ELF-1 (cell line): ENCODE data around the gene SLC43A3.
A peak's percentile ranks its signal among the peaks of the same experiment; 100 is the strongest.

ENCODE experiments used
- DNase-seq: peaks from one replicate; pipeline ENCODE4 v3.0.0-alpha.2; 2016; ENCODE audit warnings: low read depth, low spot score

The SLC43A3 gene

DNA sequence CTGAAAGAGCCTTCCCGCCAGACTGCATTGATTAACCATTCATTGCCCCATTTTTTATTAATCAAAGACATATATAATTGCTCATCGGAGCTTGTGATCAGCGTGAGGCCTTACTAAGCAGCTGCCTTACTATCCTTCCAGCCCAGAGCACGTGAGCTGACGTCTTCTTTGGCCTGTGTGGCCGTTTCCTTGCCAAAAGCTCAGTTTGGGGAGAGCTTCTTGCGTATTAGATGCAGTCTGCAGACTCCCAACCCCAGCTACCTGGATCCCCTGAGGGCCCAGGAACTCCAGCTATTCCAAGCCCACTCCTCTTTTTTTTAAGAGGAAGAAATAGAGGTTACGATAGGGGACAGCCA lies 784 bp upstream of the SLC43A3 start:
- DNase-seq = no peak

DNA sequence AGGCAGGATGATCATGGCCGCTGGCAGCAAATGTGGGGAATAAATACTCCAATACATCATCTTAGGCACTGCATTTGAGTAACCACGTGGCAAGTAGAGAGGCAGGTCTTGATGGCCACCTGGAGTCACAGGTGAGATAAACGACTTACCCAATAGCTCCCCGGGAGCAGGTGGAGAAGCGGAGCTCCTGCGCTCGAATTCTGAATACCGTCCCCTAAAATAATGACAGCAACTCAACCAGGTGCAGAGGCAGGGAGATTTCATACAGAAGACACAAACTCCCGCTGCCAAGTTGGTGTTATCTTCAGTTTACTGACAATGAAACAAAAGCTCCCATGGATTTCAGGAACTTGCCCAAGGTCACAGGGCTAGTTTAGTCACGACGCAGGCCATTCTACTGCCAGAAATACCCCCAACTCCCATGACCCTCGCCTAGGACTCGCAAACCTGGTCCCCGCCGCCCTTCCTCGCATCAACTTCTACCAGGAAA lies 437 bp downstream of the SLC43A3 start:
- DNase-seq = no peak

DNA sequence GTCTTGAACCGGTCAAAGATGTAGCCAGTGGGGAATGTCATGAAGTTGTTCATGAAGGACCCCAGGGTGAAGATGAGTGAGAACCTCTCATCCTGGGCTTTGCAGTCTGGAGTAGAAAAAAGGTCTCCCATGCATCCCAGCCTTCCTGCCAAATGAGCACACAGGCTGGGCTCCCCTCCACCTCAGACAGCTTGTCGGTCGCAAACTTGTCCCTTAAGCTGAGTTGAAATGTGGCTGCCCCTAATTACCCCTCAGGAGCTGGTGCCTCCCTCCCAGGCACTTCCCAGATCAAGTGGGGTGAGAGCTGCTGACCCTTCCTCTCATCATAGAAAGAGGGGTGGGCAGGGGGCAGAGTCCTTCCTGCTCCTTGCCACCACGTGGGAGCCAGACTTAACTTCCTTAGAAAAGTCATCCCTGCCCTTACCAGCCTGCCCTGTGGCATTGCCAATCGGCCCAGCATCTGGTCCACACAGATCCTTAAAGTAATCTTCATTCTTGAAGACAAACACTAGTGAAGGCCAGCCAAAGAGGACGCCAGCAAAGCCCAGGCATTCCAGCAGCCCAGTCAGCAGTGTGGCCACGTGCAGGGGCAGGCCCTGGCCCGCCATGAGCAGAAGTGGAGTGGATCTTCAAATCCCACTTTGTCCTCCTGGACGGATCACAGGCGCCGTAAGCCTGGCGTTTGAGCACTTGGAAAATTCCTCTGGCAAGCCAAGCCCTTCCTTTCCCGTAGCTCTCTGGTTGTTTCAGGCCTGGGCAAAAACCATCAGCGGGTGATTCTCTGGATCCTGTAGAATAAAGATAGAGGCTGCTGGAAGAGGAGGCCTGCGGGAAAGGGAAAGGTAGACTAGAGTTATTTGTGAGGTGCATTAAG lies 1.1 kb downstream of the SLC43A3 start:
- DNase-seq = peak; percentile 18

DNA sequence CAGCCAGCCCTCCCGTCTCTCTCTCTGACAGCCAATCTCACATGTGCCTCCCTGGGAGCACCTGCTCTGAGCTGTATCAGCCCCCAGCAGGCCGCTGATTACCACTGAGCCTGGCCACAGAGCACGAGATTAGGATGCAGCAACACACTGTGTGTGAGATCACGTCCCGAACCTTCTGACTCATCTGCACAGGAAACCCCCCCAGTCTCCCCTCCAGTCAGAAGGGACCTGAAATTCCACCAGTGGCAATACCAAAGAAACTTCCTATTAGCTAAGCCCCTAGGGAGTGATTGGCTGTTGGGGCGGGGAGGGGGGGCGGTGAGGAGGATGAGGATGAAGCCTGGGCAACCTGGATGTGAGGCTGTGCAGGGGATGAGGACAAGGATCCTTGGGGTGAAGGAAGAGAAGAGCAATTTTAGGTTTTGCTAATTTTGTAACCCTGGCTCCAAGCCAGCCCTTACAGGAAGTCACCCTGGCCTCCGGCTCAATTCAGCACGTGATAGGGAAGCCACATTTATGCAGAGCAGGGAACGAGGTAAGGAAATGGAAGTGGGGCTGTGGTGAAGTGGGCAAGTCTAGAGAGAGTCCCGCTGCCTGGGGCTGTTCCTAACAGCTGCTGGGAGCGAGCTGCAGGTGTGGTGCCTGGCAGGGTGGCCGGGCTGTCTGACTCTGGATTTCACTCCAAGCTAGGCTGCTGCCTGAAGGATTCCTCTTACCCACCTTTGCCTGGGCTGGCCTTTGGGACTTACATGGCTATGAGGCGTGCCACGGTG lies 1.9 kb downstream of the SLC43A3 start:
- DNase-seq = peak; percentile 51

DNA sequence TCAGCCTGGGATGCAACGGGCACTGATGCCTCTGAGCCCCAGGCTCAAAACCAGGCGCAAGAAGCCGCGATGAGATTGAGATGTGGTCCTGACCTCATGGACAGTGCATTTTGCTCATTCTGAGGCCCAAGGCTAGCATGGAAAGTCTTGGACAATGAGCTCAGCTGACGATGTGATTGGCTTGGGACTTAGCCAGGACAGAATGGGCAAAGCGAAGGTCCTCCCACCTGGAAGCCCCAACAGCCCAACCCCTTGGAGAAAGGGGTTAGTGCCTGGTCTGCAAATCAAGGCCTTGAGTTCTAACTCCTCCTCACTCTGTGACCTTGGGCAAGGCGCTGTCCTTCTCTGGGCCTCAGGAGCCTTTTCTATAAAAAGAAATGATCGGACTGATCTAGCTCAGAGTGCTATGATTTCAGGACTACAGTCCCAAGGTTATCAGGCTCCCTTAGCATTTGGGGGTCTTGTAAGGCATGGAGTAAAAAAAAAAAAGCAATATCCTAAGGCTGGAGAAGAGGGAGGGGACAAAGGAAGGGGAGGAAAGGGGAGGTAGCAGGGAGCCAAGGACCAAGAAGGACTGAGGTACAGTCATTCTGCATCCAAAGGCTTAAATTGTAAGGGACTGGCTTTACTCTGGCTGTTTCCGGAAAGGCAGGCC lies 2.7 kb downstream of the SLC43A3 start:
- DNase-seq = no peak

DNA sequence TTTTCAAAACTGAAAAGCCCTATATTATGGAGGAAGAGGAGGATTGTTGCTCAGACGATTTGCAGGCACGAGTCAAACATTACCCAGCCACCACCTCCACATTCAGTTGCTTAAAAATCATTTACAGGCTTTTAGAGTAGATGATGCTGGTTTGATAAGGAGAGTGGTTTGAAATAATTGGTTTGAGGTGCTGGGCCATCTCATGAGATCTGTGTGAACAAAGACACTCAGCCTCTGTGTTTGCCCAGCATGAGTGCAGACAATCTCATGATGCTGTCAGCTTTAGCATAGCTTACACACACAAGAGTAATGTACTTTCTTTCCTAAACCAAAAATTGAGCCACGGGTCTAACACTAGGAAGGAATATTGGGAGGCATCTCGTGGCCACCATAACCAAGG lies 4.3 kb downstream of the SLC43A3 start:
- no peak for DNase-seq

DNA sequence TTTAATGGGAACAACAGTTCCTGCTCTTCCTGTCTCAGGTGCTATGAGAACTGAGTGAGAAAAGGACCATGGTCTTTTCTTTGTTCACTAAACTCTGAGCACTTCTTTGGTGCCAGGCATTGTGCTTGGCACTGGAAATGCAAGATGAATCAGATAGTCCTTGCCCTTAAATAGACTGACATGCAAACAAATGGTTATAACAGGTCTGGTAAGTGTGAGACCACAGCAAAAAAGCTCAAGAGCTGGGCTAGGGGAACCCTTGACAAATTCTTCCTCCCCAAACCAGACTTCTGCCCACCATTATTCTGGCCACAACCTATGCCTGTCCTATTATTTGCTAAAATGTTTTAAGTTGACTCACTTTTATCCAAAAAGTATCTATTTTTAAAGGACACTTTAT lies 5.1 kb downstream of the SLC43A3 start:
- DNase-seq = no peak

DNA sequence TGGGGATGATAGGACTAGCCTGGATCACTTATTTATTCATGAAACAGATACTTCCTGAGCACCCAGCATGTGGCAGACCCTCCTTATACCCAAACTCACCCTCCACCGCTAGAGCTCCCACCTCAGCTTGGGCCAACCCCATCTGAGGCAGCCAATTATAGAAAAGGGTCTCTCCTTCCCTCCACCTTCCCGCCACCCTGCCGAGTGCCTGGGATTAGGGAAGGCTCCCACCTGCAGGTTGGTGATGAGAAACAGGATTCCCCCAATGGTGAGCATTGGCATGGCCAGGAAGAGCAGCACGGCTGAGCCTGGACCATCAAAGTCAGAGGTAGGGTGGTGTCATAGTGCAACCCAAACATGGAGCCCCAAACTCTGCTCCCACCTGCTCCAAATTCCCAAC lies 5.9 kb downstream of the SLC43A3 start:
- DNase-seq = no peak

DNA sequence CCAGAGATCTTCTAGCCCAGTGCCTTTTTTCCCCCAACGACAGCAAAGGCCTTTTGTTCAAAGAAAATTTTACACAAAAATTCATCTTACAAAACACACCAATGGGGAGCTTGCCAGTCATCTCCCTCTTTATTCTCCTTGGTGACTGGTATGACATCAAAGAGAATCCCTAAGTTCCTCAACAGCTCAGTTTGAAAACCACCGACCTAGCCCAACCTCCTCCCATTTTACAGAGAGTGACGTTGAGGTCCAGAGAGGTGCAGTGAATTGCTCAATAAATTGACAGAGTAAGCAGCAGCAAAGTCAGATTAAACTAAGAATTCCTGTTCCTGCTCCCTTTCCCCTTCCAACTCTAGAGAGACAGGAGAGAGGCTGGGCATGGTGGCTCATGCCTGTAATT lies 7.8 kb downstream of the SLC43A3 start:
- no peak for DNase-seq

DNA sequence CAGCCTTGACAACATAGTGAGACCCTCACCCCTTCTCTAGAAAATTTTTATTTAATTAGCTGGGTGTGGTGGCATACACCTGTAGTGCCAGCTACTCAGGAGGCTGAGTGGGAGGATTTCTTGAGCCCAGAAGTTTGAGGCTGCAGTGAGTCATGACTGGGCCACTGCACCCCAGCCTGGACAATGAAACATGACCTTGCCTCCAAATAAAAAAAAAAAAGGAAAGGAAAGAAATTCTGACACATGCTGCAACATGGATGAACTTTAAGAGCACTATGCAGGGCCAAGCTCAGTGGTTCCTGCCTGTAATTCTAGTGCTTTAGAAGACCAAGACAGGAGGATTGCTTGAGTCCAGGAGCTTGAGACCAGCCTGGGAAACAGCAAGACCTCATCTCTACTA lies 8.8 kb downstream of the SLC43A3 start:
- no peak for DNase-seq

DNA sequence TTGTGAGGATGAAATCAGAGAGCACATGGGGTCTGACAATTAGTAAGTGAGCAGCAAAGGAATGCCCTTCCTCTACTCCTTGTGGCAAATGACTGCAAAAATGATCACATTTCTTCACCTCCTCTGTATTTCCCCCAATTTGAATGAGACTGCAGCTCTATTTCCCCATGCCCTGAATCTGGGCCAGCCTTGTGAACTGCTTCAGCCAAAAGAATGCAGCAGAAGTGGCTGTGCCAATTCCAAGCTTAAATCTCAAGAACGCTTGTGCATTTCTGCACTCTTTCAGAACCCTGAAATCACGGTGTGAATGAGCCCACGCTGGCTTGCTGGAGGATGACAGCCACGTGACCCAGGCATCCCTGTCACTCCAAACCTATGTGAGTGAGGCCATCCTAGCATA lies 9.9 kb downstream of the SLC43A3 start:
- no peak for DNase-seq

DNA sequence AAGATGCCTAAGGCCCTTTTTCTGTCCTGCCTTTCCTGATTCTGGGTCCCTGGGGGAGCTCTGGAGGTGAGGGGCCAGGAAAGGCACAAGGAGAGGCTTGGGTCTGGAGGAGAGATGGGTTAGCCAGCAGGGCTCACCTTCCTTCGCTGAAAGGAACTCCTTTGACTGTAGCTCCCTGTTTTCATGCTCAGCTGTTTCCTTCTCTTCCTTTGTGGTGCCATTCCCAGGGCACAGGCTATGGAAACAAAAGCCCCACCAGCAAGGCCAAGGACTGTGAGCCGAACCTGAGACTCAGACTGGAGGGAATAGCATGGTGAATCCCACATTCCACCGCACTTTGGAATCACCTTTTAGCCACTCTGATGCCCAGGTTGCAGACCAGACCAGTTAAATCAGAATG lies 10.5 kb downstream of the SLC43A3 start:
- no peak for DNase-seq

DNA sequence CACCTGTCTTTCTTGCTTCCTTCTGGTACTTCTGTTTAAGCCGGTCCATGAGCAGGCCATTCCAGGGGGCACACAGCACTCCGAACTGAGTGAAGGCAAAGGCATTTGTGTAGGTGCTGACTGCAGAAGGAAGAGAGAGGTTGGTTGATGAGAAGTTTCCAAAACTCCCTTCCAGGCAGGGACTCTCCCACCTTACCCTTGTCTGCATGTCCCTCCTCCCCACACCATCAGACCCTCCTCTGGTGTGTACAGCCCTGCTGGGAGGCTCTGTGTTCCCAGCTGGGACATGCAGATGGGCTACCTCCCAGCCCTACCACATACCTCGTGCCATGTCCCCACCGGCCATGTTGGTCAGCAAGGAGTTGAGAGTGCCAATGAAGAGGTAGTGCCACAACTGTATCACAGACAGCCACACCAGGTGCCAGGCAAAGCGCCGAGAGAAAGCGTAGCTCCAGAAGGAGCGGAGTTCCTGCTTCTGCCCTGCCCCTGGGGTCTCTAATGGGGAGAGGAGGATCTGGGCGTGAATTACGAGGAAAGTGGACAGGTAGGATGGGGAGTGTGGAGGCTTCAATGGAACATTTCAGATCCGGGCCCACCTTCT lies 12.2 kb downstream of the SLC43A3 start:
- DNase-seq = no peak

DNA sequence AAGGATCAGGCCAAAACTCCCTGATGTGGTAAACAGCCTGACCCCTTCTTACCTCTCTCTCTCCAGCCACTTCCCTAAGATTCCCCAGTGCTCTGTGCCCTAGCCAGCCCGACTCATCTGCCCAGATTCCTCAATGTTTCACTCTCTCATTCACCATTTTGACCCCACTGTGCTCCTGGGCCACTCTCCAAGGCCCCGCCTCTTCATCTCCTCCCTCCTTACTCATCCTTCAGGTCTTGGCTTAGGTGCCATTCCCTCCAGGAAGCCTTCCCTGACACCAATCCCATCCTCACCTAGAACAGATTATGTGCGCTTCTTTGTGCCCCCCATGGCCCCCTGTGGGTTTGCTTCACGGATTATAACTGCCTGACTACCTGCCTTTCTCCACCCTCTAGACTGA lies 13.2 kb downstream of the SLC43A3 start:
- DNase-seq = no peak

DNA sequence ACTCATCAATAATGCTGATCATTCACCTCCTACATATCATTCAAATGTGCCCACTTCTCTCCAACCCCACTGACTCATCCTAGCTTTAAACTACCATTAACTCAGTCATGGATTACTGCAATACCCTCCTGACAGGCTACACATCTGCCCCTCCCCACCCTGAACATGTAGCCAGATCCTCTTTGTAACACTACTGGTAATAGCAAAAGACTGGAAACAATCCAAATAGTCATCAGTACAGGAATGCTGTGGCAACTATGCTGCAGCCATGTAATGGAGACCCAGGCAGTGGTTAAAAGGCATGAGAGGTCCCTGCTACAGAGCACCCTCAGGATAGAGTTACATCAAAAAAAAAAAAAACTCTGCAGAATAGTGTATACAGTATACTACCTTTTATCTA lies 16.6 kb downstream of the SLC43A3 start:
- no peak for DNase-seq

DNA sequence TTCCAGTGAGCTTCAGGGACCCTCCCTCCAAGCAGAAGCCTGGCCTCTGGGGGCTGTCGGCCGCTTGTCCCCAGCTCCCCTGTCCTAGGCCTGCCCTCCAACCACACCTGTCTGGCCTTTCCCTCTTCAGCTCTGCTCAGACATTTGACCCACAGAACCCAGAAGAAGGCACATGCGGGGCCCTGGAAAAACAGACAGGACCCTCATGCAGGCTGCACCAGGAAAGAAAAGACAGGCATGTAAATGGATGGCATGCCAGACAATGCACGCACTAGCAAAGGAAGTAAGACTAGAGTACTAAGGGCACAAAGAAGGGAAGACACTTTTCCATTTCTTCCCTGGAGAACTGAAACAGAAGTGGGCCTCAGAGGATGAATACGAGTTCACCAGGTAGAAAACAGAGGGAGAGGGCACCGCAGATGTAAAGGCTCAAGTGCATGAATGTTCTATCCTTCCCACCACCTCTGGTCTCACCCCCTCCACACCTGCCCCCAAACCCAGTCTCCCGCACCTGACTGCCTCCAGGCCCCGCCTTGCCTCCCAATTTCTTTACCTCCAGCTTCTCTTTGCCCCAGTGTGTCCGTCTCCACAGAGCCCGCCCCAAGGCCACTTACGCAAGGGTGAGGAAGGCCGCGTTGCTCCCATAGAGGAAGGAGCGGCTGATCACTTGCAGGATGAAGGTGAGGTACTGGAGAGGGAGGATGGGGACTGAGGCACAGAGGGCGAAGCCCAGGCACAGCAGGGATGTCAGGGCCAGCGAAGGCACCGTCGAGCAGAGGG lies 17.4 kb downstream of the SLC43A3 start:
- DNase-seq = no peak

DNA sequence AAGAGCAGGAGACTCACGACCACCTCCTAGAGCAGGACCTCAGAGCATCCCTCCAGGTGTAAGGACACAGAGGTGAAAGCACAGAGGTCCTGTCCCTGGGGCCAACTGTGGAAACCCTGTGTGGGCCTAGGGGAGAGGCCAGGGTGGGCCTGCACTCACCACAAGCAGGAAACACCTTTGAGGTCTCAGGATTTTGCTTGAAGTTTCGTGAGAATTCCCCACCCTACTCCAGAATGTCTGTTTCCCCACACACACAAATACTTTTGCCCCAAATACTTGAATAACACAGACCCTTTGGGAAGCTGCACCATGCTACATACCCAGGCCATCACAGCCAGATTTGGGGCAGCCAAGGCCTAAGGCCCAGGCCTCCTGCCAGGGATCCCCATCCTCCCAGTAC lies 18.1 kb downstream of the SLC43A3 start:
- DNase-seq = no peak

DNA sequence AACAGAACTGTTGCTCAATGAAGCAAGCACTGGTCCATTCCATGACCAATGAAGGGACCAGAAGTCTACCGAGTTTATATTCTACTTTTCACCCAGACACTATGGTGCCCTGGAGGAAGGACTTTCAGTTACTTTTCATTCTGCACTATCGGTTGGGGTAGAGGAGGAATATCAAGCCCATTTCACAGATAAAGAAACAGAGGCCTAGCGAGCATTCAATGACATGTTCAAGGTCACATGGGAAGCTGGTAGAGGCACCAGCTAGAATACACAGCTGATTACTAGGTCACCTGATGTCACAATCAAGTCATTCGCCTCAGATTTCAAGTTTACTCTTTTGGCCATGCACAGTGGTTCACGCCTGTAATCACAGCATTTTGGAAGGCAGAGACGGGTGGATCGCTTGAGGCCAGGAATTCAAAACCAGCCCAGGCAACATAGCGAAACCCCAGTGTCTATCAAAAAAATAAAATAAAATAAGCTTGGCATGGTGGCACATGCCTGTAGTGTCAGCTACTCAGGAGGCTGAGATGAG lies 18.9 kb downstream of the SLC43A3 start:
- DNase-seq = no peak

DNA sequence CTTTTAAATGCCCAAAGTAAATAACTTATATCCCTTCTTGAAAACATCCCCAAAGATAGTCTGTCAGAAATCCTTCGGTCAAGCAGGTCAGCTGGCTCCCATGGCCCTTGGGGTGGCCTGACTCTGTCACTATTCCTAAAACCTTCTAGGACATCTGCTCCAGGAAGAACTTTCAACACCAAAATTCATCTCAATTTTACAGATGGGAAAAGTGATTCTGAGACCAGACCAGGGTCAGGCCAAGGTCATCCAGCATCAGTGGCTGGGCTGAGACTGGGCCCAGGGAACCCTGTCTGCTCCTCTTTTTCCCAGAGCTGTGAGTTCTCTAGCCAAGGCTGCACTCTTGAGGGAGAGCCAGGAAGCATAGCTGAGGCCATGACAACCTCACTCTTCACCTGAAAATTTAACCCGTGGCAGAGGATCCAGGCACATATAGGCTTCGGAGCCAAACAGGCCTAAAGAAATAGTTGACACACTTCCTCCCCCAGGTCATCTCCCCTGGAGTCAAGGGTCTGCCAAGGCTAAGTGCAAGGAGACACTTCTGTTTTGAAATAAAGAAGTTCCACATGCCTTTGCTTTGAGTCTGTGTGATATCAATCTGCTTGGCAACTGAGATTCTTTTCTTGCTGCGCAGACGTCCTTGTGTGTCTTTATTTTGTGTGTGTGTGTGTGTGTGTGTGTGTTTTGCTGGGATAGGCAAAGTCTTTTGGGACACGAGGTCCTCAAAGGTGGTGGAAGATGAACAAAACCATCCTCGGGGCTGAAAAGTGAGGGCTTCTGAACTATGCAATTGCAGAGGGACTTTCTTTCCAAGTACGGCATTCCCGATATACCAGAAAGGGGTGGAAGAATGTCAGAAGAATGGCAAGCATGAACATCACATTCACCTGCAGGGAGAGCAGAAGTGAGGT lies 19.7 kb downstream of the SLC43A3 start:
- no peak for DNase-seq

DNA sequence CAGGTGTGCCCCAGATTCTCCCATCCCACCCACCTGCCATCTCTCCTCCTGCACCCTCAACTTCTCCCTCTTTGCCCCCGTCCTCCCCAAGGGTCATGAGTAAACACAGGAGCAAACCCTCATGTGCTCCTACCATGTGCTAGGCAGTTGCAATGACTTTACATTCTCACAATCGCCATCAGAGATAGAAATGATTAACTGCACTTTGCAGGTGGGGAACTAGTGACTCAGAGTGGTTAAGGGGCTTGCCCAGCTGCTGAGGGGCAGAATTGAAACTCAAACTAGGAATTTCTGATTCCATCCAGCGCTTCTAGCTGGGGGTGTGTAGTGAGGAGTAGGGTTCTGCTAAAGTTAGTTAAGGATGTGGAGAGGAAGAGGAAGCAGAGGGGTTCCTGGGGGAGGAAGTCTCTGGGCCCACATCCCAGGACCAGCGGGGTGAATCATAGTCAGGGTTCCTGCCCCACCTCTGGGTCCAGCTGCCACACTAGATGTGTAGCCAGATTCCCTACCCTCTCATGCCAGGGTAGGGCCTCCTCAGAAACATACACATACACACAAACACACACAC lies 20.5 kb downstream of the SLC43A3 start:
- no peak for DNase-seq
